ENCODE data around the gene DENND2C.

DENND2C gene

GRCh38 chr1:114669562-114670082, at the start of gene DENND2C:
DENND2C (minus strand) TSS chr1:114670049; CDS start chr1:114625984, 44,065 bp downstream.
- no peak for FAIRE-seq
- DNase-seq (ENCODE audit: insufficient read length, low spot score): no peak
- TF ChIP-seq CTCF (IDR thresholded peaks at IDR 0.05; ENCODE audit: insufficient read depth, missing control alignments): no peak

- FAIRE-seq: no peak
- DNase-seq (ENCODE audit: insufficient read length, low spot score): no peak
- no peak for TF ChIP-seq CTCF (IDR thresholded peaks at IDR 0.05; ENCODE audit: insufficient read depth, missing control alignments)
Measured at GRCh38 chr1:114719424-114719787, 49.6 kb upstream of the DENND2C start.

- FAIRE-seq (no peak), DNase-seq (ENCODE audit: insufficient read length, low spot score) (no peak)
- TF ChIP-seq CTCF (IDR thresholded peaks at IDR 0.05; ENCODE audit: insufficient read depth, missing control alignments): no peak
Measured at GRCh38 chr1:114718661-114719423, 49.0 kb upstream of the DENND2C start.

GRCh38 chr1:114716304-114717170, 46.7 kb upstream of the DENND2C start, which contains the start of gene NRAS:
NRAS (minus strand) TSS chr1:114716771; CDS start chr1:114716160, 611 bp downstream.
- no peak for FAIRE-seq
- no peak for TF ChIP-seq CTCF (IDR thresholded peaks at IDR 0.05; ENCODE audit: insufficient read depth, missing control alignments)
- peak; percentile 37 for DNase-seq (ENCODE audit: insufficient read length, low spot score)

- no peak for DNase-seq (ENCODE audit: insufficient read length, low spot score)
- no peak for TF ChIP-seq CTCF (IDR thresholded peaks at IDR 0.05; ENCODE audit: insufficient read depth, missing control alignments)
- FAIRE-seq: no peak
Measured at GRCh38 chr1:114715952-114716303, 46.1 kb upstream of the DENND2C start.

GRCh38 chr1:114712977-114713376, 43.1 kb upstream of the DENND2C start:
- no peak for FAIRE-seq
- TF ChIP-seq CTCF (IDR thresholded peaks at IDR 0.05; ENCODE audit: insufficient read depth, missing control alignments): no peak
- DNase-seq (ENCODE audit: insufficient read length, low spot score): no peak

Data from D721Med (cell line).